IMR-90 (cell line): ENCODE data around the gene SPAG9. TPM values are rescaled to one million over a fixed set of nuclear protein-coding genes. Genes with fewer than 3 reads are reported as not detected.

ENCODE experiments used
- ATAC-seq: fragments of 200-7000 bp; cut with Tn5 transposase; 2 replicates; pipeline ENCODE4 v1.9.1; 2020; ENCODE audit warnings: low read depth, mild to moderate bottlenecking, moderate library complexity
- BruUV-seq: library from RNA; stranded (reverse); fragments of 400-500 nt; replicated peaks from 2 replicates; lab custom pipeline; 2021; lab: Mats Ljungman, UMichigan
- CTCF ChIA-PET: fragments of 300-600 bp; formaldehyde crosslinking; extraction: SDS; loops from one replicate; lab custom pipeline; 2021; ENCODE audit warnings: antibody characterized with exemption; lab: Yijun Ruan, JAX
- POLR2A ChIA-PET: fragments of 300-600 bp; sonication (Branson Sonifier 250); formaldehyde crosslinking; loops from one replicate; lab custom pipeline; 2022; ENCODE audit warnings: antibody characterized with exemption; ENCODE audit not compliant: unreplicated experiment; lab: Charles Lee
- DNase-seq: peaks from one replicate; pipeline ENCODE4 v3.0.0; 2013
- H2AFZ ChIP-seq: replicated peaks from 2 replicates; pipeline ENCODE3; 2013; ENCODE audit warnings: low read length, mild to moderate bottlenecking; ENCODE audit not compliant: poor library complexity
- H2AK5ac ChIP-seq: 2 replicates; pipeline ENCODE4 v1.6.1; 2013; ENCODE audit warnings: low read depth, low read length, inconsistent platforms
- H2AK9ac ChIP-seq: replicated peaks from 2 replicates; pipeline ENCODE3; 2013; ENCODE audit warnings: mild to moderate bottlenecking, low read depth, low read length, moderate library complexity; ENCODE audit not compliant: poor library complexity
- H2BK120ac ChIP-seq: 2 replicates; pipeline ENCODE4 v1.6.1; 2013; ENCODE audit warnings: low read depth, low read length, inconsistent platforms
- H2BK15ac ChIP-seq: 3 replicates; pipeline ENCODE4 v1.6.1; 2013; ENCODE audit warnings: low read depth, low read length, inconsistent platforms
- H2BK20ac ChIP-seq: 2 replicates; pipeline ENCODE4 v1.6.1; 2013; ENCODE audit warnings: low read depth, mild to moderate bottlenecking, inconsistent platforms, low read length, moderate library complexity
- H2BK5ac ChIP-seq: 2 replicates; pipeline ENCODE4 v1.6.1; 2013; ENCODE audit warnings: mild to moderate bottlenecking, low read depth, low read length, inconsistent platforms; ENCODE audit not compliant: poor library complexity, severe bottlenecking
- H3K14ac ChIP-seq: replicated peaks from 2 replicates; pipeline ENCODE4 v1.6.1; 2013; ENCODE audit warnings: low read depth, low read length, inconsistent platforms
- H3K18ac ChIP-seq: 2 replicates; pipeline ENCODE4 v1.6.1; 2013; ENCODE audit warnings: low read depth, low read length, control low read depth
- H3K23ac ChIP-seq: 2 replicates; pipeline ENCODE4 v1.6.1; 2013; ENCODE audit warnings: low read depth, low read length, inconsistent platforms
- H3K27ac ChIP-seq: 2 replicates; pipeline ENCODE4 v1.5.1; 2013; ENCODE audit warnings: mild to moderate bottlenecking, control low read depth, low read length; ENCODE audit not compliant: insufficient read depth
- H3K27me3 ChIP-seq: 2 replicates; pipeline ENCODE4 v1.6.1; 2013; ENCODE audit warnings: low read length; ENCODE audit not compliant: control insufficient read depth, insufficient read depth
- H3K36me3 ChIP-seq: 2 replicates; pipeline ENCODE4 v1.6.1; 2013; ENCODE audit warnings: low read length, mixed read lengths; ENCODE audit not compliant: control insufficient read depth, insufficient read depth
- H3K4ac ChIP-seq: 2 replicates; pipeline ENCODE4 v1.6.1; 2013; ENCODE audit warnings: low read depth, low read length, inconsistent platforms
- H3K4me1 ChIP-seq: 2 replicates; pipeline ENCODE4 v1.6.1; 2013; ENCODE audit warnings: low read length, mixed read lengths; ENCODE audit not compliant: control insufficient read depth, insufficient read depth
- H3K4me2 ChIP-seq: 2 replicates; pipeline ENCODE4 v1.6.1; 2013; ENCODE audit warnings: low read depth, mild to moderate bottlenecking, control low read depth, low read length, moderate library complexity
- H3K4me3 ChIP-seq: 2 replicates; pipeline ENCODE4 v1.5.1; 2013; ENCODE audit warnings: low read depth, mild to moderate bottlenecking, control low read depth, low read length, moderate library complexity; ENCODE audit not compliant: insufficient read depth
- H3K56ac ChIP-seq: 2 replicates; pipeline ENCODE4 v1.6.1; 2013; ENCODE audit warnings: low read length, inconsistent platforms; ENCODE audit not compliant: insufficient read depth; ENCODE audit errors: extremely low read depth
- H3K79me1 ChIP-seq, 2 experiments: 2 replicates each; pipeline ENCODE4 v1.6.1; 2013; ENCODE audit warnings: low read length in 2 of 2, inconsistent platforms in 1 of 2, low read depth in 1 of 2
- H3K9ac ChIP-seq: 2 replicates; pipeline ENCODE4 v1.6.1; 2013; ENCODE audit warnings: low read depth, low read length, control low read depth
- H3K9me1 ChIP-seq: 2 replicates; pipeline ENCODE4 v1.6.1; 2013; ENCODE audit warnings: low read length, inconsistent platforms; ENCODE audit not compliant: insufficient read depth
- H3K9me3 ChIP-seq: 2 replicates; pipeline ENCODE4 v1.6.1; 2013; ENCODE audit warnings: low read length; ENCODE audit not compliant: control insufficient read depth, insufficient read depth
- H4K20me1 ChIP-seq: 2 replicates; pipeline ENCODE4 v1.6.1; 2013; ENCODE audit warnings: low read length, inconsistent platforms; ENCODE audit not compliant: insufficient read depth
- H4K5ac ChIP-seq: 2 replicates; pipeline ENCODE4 v1.6.1; 2013; ENCODE audit warnings: mild to moderate bottlenecking, low read depth, low read length, control low read depth
- H4K8ac ChIP-seq, 2 experiments: 2 replicates each; pipeline ENCODE4 v1.6.1; 2013; ENCODE audit warnings: low read depth in 2 of 2, low read length in 2 of 2, control low read depth in 1 of 2, inconsistent platforms in 1 of 2
- H4K91ac ChIP-seq: 2 replicates; pipeline ENCODE4 v1.6.1; 2013; ENCODE audit warnings: low read depth, low read length, inconsistent platforms; ENCODE audit not compliant: insufficient read depth
- CEBPB ChIP-seq: IDR thresholded peaks from 2 replicates; pipeline ENCODE4 v1.6.1; 2012; ENCODE audit warnings: low read depth, low read length, improper control_type of control experiment
- CTCF ChIP-seq: conservative IDR thresholded peaks from 2 replicates; pipeline ENCODE4 v1.5.1; 2012; ENCODE audit warnings: mild to moderate bottlenecking, low read depth, low read length, improper control_type of control experiment
- FOS ChIP-seq: fragments of 150-350 bp; IDR thresholded peaks from 2 replicates; pipeline ENCODE4 v1.6.1; 2016; ENCODE audit warnings: low read depth, low read length
- RCOR1 ChIP-seq: IDR thresholded peaks from 2 replicates; pipeline ENCODE4 v1.6.1; 2012; ENCODE audit warnings: mild to moderate bottlenecking, low read length, improper control_type of control experiment; ENCODE audit not compliant: insufficient replicate concordance
- SMC3 ChIP-seq: fragments of 150-350 bp; IDR thresholded peaks from 2 replicates; pipeline ENCODE4 v1.6.1; 2016; ENCODE audit warnings: low read depth, mild to moderate bottlenecking, antibody characterized with exemption, low read length, moderate library complexity
- WGBS, 2 experiments: methylation state at CpG; one replicate each; pipeline versions ENCODE4 v1.1.5 to v1.1.7; 2013; ENCODE audit warnings: missing lambda C conversion rate in 2 of 2; ENCODE audit not compliant: insufficient read length in 1 of 2; ENCODE audit errors: extremely low coverage in 2 of 2; 5-methylcytosine and 5-hydroxymethylcytosine counted together
- dilution Hi-C: fragments of 300-500 bp; cut with HindIII; formaldehyde crosslinking; loops from one replicate; pipeline ENCODE4 v1.14.3; 2018; ENCODE audit warnings: low sequenced_read_pairs; ENCODE audit not compliant: unreplicated experiment
- in situ Hi-C: fragments of 300-500 bp; cut with MboI; formaldehyde crosslinking; loops from 3 replicates; pipeline ENCODE4 v1.14.3; 2019; ENCODE audit warnings: low sequenced_read_pairs, inconsistent platforms, mixed read lengths
- intact Hi-C: fragments of 100-400 bp; cut with micrococcal nuclease; formaldehyde crosslinking; loops from 2 replicates; pipeline ENCODE4 v1.10.0; 2022
- polyA plus RNA-seq, 3 experiments: library from polyadenylated mRNA; depleted of rRNA; stranded (reverse); fragments of >200 nt; gene quantifications; 2 replicates each; pipeline ENCODE4 v1.2.3, GENCODE V29; 2012; ENCODE audit warnings: low replicate concordance in 1 of 3
- total RNA-seq: library from RNA; depleted of rRNA; stranded (reverse); fragments of >200 nt; gene quantifications from 2 replicates; pipeline ENCODE4 v1.2.3, GENCODE V29; 2012

The SPAG9 gene
- total and polyA plus RNA-seq, 2 of the 4 experiments (the other 2 are of a cell fraction): 26.7 to 75.5 TPM

- TF ChIP-seq FOS: no peak
- TF ChIP-seq RCOR1: no peak
Observed at GRCh38 chr17:50919321-50920040, 201.2 kb downstream of the SPAG9 start (continued).

- ChIA-PET CTCF (no interaction called here), POLR2A (interaction anchor here (1.0 kb wide), 1 partner anchor 53 kb away, joined by 3 read pairs; the partner anchor contains the start of gene TOB1)
- DNase-seq (peak; percentile 35), ATAC-seq (no peak)
- BruUV-seq: no TSS peak
- intact Hi-C loops (no loop called here), in situ Hi-C loops (no loop called here), dilution Hi-C loops (no loop called here)
- Histone ChIP-seq H4K91ac (no peak overlapping the region), H4K5ac (0 out of 2 replicates have a peak overlapping the region, but pooled peaks have one; percentile 13), H3K4me1 (peaks cover 8% of the 10 kb centered on the region), H4K20me1 (no peaks in the 10 kb centered on the region), H2AK5ac (no peak overlapping the region; the same call in none of the 2 replicates), H3K79me1 (no peaks in the 10 kb centered on the region), H3K9ac (no peak overlapping the region), H2AK9ac (no peak overlapping the region), H3K4ac (no peak overlapping the region), H3K4me2 (no peak overlapping the region), H3K23ac (no peak overlapping the region), H2AFZ (peak overlapping the region; percentile 73), H3K18ac (no peak overlapping the region), H3K14ac (no peak overlapping the region), H3K9me1 (peaks cover 2% of the 10 kb centered on the region), H4K8ac (no peak overlapping the region), H3K9me3 (no peaks in the 10 kb centered on the region), H2BK15ac (no peak overlapping the region), H2BK20ac (no peak overlapping the region), H3K27ac (no peak overlapping the region), H3K4me3 (no peak overlapping the region), H3K36me3 (no peaks in the 10 kb centered on the region), H2BK120ac (no peak overlapping the region), H2BK5ac (no peak overlapping the region), H3K27me3 (no peaks in the 10 kb centered on the region), H3K56ac (no peak overlapping the region)
- no CpG with 5 or more reads among the region's 5 CpGs for WGBS, 2 experiments
- TF ChIP-seq SMC3 (no peak), CEBPB (no peak), CTCF (no peak)
Observed at GRCh38 chr17:50918933-50919296, 201.8 kb downstream of the SPAG9 start.
